HG03432 (cell line): Measurements from ENCODE around the gene ABCG1.

Experiments used
- ATAC-seq: cut with Tn5 transposase; IDR thresholded peaks from one replicate; pipeline ENCODE4 v1.9.1; 2021; ENCODE audit warnings: mild to moderate bottlenecking, moderate library complexity; ENCODE audit not compliant: unreplicated experiment

Gene ABCG1

DNA sequence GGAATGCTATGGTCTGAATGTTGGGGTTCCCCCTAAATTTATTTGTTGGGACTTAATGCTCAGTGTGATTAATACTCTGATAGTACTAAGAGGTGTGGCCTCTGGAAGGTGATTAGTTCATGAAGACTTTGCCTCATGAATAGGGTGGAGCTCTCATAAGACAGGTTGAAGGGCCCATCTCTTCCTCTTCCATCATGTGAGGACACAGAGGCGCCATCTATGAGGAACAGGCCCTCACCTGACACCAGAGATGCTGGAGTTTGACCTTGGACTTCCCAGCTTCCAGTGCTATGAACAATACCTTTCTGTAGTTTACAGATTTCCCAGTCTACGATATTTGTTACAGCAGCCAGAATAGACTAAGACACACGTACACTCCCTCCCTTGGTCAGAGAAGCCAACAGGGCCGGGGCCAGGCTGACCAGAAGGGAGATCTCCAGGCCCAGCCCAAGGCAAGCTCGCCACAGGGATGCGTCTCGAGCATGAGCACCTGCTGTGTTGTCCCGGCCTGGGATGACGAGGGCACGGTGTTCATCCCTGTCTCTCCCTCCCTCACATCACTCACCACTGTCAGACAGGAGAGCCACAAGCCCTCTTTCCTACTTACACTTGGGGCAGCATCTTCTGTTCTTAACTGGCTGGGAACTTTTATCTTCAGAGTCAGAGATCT is 4.7 kb upstream of the ABCG1 start:
- no peak for ATAC-seq

DNA sequence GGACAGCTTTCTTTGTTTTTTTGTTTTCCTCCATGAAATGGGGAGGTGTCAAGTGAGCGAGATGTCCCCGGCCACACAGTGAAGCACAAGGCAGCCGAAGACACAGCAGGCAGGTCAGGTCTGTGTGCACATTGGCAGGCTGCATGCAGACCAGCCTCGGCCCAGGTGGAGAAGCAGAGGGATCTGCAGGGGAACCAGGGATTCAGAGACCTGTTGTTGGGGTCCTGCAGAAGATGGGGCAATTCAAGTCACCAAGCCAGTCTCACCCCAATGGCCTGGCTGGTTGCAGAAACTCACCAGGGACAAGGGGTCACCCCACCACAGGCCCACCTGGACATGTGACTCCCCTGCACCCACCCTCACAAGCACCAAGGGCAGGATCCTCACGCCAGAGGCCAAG is 4.0 kb upstream of the ABCG1 start:
- no peak for ATAC-seq

DNA sequence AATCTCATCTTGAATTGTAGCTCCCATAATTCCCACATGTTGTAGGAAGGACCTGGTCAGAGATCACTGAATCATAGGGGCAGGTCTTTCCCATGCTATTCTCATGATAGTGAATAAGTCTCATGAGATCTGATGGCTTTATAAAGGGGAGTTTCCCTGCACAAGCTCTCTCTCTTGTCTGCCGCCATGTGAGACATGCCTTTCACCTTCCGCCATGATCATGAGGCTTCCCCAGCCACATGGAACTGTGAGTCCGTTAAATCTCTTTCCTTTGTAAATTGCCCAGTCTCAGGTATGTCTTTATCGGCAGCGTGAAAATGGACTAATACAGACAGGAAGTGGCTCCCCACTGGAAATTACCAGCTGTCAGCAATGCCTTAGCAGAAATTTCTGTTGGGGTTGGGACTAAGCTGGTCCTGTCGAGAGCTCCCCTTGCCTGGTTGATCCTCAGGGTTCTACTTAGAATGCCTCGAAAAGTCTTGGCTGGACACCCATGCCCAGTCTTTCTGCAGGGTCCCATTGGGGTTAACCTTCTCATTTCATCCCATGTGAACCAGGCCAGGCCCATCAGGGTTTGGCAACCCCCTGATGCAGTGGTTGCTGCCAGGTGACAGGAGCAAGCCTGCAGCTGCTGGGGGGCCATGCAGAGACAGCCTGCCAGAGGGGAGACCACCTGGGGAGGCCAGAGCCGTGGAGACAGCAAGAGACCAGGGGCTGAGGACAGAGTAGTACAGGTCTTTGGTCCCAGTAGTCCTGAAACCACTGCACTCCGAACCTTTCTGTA is 2.8 kb upstream of the ABCG1 start:
- ATAC-seq = no peak

DNA sequence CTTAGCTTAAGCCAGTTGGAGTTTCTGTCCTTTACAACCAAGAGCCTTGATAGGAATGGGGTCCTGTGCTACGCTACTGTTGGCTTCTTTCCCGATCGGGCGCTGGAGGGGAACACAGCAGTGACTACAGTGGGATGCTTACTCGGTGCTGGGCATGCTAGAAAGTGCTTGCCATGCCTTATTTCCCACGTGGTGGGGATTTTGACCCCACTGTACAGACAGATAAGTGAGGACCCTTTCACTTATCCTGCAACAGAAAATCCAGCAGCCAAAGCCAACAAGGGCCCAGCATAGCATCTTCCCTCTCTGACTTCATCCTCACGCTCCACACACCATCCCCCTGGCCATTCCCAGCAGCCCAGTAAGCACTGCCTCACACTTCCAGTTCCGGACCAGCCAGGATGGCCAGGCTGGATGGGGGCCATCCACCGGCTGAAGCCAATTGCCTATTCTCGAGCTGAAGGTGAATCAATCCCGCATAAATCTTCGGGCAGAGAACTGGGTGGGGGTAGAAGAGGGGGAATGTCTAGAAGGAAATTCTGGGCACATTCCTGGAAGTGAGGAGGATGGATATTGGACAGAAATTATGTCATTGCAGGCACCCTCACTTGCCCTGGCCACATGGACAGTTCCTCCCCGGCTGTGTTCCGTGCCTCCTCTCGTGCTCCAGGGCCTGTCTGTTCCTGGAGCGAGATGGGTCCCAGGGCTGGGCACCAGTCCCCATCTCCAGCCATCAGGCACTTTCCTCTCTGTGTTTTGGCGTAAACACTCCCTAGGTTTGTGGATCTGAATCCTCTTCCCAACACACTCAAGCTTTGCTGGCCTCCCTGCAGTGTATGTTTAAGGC is 2.0 kb upstream of the ABCG1 start:
- ATAC-seq = no peak

DNA sequence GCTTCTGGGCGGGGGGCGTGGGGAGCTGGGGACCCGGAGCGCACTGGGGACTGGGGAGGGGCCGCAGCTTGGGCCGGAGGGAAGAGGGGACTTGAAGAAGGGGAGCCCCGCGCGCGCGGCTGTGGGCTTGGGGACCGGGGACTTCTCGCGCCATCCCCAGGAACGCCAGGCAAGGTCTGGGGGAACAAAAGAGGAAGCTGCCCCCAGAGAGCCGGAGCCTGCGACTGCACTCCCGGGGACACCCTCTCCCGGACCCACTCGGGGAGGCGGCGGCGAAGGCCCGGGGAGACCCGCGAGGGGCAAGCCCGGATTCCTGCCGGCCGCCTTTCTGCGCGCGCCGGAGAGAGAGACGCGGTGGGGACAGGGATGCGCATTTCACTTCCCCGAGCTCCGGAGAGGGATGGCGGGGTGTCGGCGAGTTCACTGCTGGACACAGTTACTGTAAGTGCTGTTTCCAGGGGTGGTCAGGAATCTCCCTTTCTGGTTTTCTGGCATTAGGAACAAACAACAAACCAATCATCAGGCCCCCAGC is 732 bp downstream of the ABCG1 start:
- peak; percentile 39 for ATAC-seq

DNA sequence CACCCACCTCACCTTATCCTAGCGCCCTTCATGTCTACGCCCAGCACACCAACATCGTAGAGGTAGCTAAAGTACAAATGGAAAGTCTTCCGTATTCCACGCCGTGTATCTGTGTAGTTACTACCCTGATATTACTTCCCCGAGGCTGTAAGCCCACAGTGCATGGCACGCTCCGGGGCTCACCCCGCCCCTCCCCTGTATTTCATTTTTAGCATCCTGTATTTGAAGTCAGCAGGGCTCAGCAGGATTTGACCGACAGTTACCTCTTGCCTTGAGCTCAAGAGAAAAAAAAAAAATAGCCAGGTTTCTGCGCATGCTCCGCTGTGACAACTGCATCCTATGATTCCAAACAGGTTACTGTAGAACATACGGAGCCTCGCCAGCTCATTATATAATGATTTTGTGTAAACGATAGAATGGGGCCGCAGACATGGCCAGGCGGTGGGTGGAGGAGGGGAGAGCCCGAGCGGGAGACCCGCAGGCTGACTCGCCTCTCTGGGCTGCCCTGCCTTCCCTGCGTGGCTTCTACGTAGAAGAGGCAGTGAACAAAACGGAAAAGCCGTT is 1.3 kb downstream of the ABCG1 start:
- ATAC-seq = peak; percentile 48

DNA sequence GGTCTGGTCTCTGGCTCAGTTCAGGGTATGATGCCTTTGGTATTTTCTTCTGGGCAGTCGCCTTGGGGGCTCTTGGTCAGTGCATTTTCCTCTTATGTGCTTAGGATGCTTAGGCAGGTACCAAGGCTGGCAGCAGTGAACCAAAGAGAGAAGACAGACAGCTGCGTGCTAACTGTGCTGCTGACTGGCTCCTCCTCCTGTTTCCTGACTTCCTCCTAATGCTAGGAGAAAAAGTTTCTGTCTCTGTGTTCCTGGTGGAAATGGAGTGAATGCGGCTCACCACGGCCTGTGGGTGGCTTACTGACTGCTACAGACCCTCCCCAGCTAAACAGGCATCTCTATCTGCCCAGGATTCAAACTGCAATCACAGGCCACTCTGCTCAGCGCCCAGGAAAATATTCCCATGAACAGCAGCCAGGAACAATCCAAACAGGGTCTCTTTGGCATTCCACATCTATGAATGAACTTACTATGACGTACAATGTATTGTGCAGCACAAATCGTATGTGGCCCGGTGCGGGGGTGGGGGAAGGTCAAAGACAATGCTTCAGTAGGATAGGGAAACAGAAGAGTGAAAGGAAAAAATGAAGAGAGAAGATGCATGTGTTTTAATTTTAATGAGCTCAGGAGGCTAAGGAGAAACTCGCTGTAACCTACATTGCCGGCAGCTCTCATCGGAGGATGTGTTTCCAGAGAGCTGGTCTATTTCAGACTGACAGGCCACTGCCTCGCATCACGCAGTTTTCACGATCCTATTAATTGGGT is 2.8 kb downstream of the ABCG1 start:
- no peak for ATAC-seq

DNA sequence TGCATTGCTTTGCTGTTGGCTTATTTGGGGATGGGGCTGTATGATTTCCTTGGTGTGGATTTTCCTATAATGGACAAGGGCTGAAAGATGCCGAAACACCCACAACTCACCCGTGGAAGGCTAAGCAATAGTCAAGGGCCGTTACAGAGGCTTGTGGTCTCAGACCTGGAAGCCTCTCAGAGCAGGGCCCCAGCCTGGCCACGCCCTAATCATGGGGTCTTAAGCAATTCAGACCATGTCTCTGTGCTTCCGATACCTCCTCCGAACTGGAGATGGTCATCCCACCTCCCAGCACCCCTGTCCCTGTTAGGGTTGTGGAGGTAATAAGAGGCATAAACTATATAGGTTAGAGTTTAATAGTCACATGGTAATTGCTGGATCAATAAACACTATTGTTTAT is 3.4 kb downstream of the ABCG1 start:
- no peak for ATAC-seq

DNA sequence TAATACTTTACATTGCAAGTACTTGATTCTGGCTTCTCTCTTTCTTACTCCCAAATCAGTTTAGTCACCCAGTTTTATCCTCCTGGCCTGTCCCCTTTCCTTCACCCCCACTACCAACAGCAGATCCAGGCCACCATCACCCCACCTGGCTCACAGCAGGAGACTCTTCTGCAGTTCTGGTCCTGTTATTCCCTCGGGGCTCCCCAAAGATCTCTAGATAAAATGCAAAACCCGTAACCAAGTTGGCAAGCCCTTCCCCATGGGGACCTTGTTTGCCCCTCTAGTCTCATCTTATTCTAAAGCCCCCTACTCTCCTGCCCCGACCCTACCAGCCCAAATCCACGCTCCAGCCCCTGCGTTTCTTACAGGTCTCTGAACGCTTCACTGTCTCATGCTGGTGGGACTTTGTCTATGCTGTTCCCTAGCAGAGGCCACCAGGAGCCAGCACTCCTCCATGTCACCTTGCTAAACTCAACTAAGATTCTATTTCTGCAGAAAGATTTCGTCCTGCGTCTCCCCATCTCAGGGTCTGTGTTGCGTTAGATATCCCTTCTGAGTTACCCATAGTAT is 4.0 kb downstream of the ABCG1 start:
- no peak for ATAC-seq

DNA sequence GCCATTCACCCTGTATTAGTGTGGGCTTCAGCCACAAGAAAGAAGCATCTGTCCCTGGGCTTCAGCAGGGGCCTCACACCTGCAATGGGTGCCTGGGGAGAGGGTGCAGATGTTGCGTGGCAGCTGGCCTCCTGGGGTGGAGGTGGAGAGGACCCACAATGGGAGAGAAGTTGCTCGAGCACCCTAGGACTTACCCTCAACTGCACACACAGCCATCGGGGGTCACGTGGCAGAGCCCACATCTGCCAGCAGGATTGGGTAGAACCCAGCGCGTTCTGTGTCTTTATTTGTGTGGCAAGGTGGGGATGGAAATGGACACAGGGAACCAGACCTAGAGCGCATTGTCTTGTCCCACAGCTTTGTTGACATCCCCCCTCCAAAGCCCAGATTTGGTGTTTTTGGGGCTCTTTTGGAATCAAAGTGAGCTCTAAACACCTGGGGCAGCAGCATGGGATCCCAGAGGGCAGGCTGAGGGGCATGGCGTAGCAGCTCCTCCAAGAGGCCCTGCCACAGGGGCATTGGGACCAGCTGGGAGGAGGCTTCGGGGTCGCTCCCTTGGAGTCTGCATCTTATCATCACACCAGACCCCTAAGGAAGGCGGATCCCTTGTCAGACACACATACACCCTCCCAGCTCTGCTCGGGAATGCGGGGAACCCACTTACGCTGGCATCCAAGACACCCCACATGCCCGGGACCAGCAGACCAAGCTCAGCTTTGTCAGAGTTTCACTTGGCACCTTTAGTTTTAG is 5.1 kb downstream of the ABCG1 start:
- no peak for ATAC-seq

DNA sequence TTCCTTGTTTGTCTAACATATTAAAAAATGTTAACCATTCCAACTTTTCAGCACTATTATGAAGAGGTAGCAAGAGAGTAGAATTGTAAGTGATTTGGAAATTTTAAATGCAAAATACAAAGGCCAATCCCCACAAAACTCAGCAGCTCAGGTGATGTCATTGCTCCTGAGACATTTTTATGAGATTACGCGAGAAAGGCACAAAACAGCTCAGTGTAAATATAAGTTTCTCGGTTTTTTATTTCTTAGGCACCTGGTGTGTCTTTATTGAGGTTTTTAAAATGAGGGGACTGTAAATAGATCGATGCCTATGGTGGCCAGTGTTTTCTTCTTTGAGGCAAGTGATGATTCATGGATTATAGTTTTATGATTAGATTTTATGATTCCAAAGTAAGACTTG is 6.1 kb downstream of the ABCG1 start:
- ATAC-seq = no peak

DNA sequence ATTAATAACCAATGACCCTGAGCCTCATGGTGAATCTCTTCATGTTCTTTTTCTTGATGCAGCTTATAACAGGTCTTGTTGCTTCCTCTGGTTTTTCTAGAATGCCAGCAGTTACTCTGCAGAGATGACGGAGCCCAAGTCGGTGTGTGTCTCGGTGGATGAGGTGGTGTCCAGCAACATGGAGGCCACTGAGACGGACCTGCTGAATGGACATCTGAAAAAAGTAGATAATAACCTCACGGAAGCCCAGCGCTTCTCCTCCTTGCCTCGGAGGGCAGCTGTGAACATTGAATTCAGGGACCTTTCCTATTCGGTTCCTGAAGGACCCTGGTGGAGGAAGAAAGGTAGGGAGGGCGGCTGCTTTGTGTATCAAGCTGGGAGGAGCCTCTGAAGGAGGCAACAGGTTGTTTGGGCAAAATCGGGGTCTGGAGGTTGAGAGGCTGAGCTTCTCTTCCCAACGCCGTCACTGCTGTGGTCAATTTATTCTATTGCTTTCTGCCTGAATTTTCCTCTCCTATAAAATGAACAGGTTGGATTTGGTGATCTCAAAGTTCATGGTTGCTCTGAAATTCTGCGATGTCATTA is 6.7 kb downstream of the ABCG1 start:
- ATAC-seq = no peak

DNA sequence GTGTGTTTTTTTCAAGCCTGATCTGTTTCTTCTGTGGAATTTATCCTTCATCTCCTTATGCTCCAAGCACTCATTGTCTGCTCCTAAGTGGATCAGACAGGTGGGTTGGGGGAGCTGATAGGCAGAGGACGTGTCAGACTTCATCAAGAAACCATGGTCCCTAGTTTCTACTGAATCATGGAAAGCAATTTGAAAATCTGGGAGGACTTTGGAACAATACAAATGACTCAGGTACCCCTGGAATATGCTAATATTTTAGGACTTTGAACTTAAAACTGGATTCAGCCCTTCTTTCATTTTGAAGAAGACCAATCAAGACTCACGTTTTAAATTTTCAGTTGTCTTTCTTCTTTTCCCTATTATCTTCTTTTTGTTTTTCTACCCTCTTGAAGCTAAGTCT is 7.7 kb downstream of the ABCG1 start:
- ATAC-seq = no peak

DNA sequence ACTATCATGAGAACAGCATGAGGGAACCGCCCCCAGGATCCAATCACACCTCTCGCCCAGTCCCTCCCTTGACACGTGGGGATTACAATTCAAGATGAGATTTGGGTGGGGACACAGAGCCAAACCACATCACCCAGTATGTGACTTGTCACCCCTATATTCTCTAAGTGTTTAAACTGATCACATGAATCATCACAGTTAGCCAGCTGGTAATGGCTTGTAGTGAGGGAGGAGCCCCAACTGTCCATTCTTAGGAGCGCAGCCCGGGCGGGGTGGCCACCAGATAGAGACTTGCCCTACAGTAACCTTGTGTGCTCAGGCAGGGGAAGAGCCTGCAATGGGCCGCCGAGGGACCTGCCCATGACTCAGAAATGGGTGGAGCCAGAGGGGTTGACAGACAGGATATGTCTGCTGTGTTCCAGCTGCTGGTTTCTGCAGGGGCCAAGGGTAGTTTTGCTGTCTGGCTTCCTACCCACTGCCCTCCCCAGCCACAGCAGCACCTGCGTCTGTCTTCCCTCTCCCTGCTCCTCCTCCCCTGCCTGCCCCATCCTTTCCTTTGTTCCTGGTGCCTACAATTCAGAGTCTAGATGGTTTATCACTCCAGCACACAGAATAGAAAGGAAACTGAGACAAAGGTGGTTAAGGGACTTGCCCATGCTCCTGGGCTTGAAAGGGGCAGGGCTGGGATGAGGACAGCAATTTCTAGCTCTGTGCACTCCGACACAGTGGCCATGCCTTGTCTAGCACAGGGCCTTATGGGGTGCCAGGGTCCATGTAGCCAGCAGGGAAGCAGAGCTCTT is 9.2 kb downstream of the ABCG1 start:
- ATAC-seq = peak; percentile 92

DNA sequence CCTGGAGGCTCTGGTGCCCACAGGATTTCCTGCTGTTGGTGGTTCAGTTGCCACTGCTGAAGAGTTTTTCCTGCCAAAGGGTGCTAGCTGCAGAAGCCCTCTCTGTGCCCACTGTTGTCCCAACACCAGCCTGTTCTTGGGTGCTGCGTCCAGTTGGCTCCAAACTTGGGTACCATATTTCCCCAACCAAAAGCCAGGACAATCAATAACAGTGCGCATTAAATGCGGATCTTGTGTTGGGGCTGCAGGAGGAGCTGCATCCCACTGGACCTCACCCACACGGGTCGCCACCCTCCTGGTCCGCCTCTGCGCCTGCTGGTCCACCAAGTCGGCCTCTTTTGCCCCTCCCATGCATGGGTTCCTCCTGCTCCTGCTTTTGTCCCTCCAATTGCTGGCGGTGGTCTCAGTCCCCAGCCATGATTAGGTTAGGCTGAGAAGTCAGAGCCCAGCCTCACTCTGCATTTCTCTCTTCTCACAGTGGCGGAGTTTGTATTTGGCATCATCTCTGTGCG is 9.8 kb downstream of the ABCG1 start:
- no peak for ATAC-seq

DNA sequence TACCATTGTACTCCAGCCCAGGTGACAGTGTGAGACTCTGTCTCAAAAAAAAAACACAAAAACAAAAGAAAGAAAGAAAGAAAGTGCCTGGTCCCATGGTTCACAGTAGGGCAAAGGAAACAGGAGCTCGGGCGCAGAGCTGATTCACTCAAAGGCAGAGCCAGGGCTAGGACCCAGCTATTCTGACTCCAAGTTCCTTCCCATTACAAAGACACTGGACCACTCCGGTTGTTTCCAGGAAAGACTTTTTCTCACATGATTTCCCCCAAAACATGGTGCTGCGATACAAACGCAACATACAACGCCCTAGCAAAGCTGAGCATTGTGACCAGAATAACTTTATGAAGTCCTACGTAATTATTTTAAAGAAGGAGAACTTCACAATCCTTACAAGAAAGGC is 10.7 kb downstream of the ABCG1 start:
- no peak for ATAC-seq

DNA sequence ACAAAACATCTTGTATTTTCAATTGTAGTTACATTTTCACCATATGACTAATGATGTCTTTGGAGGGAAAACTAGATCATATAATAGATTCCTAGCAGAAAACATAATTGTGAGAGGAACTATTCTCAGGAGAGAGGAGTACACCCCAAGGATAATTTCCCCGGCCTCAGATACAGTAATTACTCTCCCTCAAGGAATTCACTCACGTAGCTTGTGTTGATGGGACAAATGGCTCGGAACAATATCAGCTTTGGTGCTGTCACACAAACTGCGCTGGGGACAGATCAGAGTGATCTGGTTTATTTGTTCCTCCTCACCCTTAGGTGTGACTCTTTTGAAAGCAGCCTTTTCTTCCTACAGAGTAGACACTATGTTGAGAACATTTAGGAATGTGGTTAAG is 11.2 kb downstream of the ABCG1 start:
- ATAC-seq = no peak

DNA sequence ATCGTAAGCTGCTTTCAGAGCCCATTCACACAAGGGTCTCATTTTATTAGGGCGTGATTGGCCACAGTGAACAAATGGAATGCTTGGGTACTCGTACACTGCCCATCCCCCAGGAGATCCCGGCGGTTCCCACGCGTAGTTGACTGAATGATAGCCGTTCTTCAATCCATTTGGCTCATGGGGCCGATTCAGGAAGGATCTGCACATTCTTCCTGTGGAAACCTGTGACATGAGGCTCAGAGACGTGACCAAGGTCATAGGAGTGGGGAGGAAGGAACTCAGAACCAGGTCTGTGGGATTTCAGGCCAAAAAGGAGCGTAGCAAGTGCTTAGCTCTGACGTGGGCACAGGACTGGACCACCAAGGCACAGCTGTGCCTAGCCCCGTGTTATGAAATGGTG is 11.7 kb downstream of the ABCG1 start:
- no peak for ATAC-seq
